H1 (cell line): ENCODE measurements around the gene CD81. TPM values are rescaled to one million over a fixed set of nuclear protein-coding genes. Genes with fewer than 3 reads are reported as not detected.

Experiments
- CTCF ChIA-PET: fragments of 300-600 bp; sonication (Branson Sonifier 250); formaldehyde crosslinking; loops from one replicate; lab custom pipeline; 2021; ENCODE audit not compliant: partially characterized antibody; lab: Charles Lee
- POLR2A ChIA-PET: fragments of 300-600 bp; sonication (Branson Sonifier 250); formaldehyde crosslinking; loops from one replicate; lab custom pipeline; 2021; ENCODE audit warnings: inconsistent platforms; ENCODE audit not compliant: partially characterized antibody; lab: Charles Lee
- DNase-seq, 2 experiments: peaks; one replicate each; pipeline versions ENCODE4 v3.0.0 to v3.0.0-alpha.2; 2010 to 2022; ENCODE audit warnings: low spot score in 2 of 2, low read depth in 1 of 2, mixed read lengths in 1 of 2
- FAIRE-seq: peaks from 2 replicates; lab custom pipeline; 2011; peaks lifted over from hg19 to GRCh38; lab: Jason Lieb, UNC
- H2AFZ ChIP-seq: 2 replicates; pipeline ENCODE4 v1.8.1; 2012; ENCODE audit warnings: low read length, inconsistent platforms
- H2AK5ac ChIP-seq: 2 replicates; pipeline ENCODE4 v1.6.1; 2013; ENCODE audit warnings: low read depth, low read length
- H2BK120ac ChIP-seq: replicated peaks from 2 replicates; pipeline ENCODE3; 2013; ENCODE audit warnings: low read depth, low read length, inconsistent platforms
- H2BK12ac ChIP-seq: 2 replicates; pipeline ENCODE4 v1.6.1; 2013; ENCODE audit warnings: low read depth, low read length
- H2BK15ac ChIP-seq: 2 replicates; pipeline ENCODE4 v1.6.1; 2013; ENCODE audit warnings: low read length
- H2BK20ac ChIP-seq: 2 replicates; pipeline ENCODE4 v1.6.1; 2013; ENCODE audit warnings: low read length
- H2BK5ac ChIP-seq: 2 replicates; pipeline ENCODE4 v1.6.1; 2013; ENCODE audit warnings: low read depth, low read length
- H3K14ac ChIP-seq: 2 replicates; pipeline ENCODE4 v1.6.1; 2013; ENCODE audit warnings: inconsistent platforms; ENCODE audit not compliant: insufficient read length
- H3K18ac ChIP-seq: 2 replicates; pipeline ENCODE4 v1.6.1; 2013; ENCODE audit warnings: low read length; ENCODE audit errors: extremely low read depth
- H3K23ac ChIP-seq: 2 replicates; pipeline ENCODE4 v1.6.1; 2013; ENCODE audit warnings: inconsistent platforms; ENCODE audit not compliant: insufficient read length
- H3K23me2 ChIP-seq: 2 replicates; pipeline ENCODE4 v1.6.1; 2013; ENCODE audit warnings: low read depth, low read length
- H3K27ac ChIP-seq: 2 replicates; pipeline ENCODE4 v1.6.1; 2011; ENCODE audit warnings: low read depth, low read length, inconsistent platforms
- H3K27me3 ChIP-seq, 4 experiments: replicated peaks in 1 of 4; 1 replicate in 1 of 4; 2 replicates in 3 of 4; pipeline versions ENCODE4 v1.6.1 to v1.8.1; 2011 to 2013; ENCODE audit warnings: low read length in 3 of 4, mild to moderate bottlenecking in 3 of 4, inconsistent platforms in 2 of 4, mixed read lengths in 2 of 4, moderate library complexity in 1 of 4; ENCODE audit not compliant: control insufficient read depth in 3 of 4, insufficient read depth in 3 of 4; ENCODE audit errors: extremely low read depth in 1 of 4
- H3K36me3 ChIP-seq, 4 experiments: 2 replicates each; pipeline versions ENCODE4 v1.6.1 to v1.8.1; 2011 to 2013; ENCODE audit warnings: mild to moderate bottlenecking in 4 of 4, low read length in 3 of 4, moderate library complexity in 2 of 4, control low read depth in 1 of 4, inconsistent platforms in 1 of 4; ENCODE audit not compliant: insufficient read depth in 4 of 4, control insufficient read depth in 2 of 4
- H3K4ac ChIP-seq: replicated peaks from 2 replicates; pipeline ENCODE3; 2013; ENCODE audit warnings: low read length, low read depth, mixed read lengths, inconsistent platforms; ENCODE audit not compliant: insufficient read length
- H3K4me1 ChIP-seq, 4 experiments: replicated peaks in 1 of 4; 1 replicate in 1 of 4; 2 replicates in 3 of 4; pipeline versions ENCODE4 v1.6.1 to v1.8.1; 2011 to 2013; ENCODE audit warnings: low read length in 3 of 4, inconsistent platforms in 2 of 4, mixed read lengths in 1 of 4; ENCODE audit not compliant: insufficient read depth in 4 of 4, control insufficient read depth in 3 of 4
- H3K4me2 ChIP-seq, 2 experiments: 2 replicates each; pipeline versions ENCODE4 v1.6.1 to v1.8.1; 2011 to 2013; ENCODE audit warnings: low read depth in 2 of 2, low read length in 2 of 2, control low read depth in 1 of 2, inconsistent platforms in 1 of 2, mild to moderate bottlenecking in 1 of 2; ENCODE audit not compliant: insufficient read depth in 1 of 2
- H3K4me3 ChIP-seq, 4 experiments: fragments of 200-600, 300-600 bp in 1 of 4; sonication (generic), shearing (Covaris generic), sonication (Bioruptor Twin) in 1 of 4; 2 replicates each; pipeline versions ENCODE4 v1.5.1 to v1.8.1; 2011 to 2016; ENCODE audit warnings: low read length in 4 of 4, low read depth in 3 of 4, control low read depth in 2 of 4, inconsistent platforms in 2 of 4, mild to moderate bottlenecking in 2 of 4, mixed read lengths in 1 of 4, moderate library complexity in 1 of 4; ENCODE audit not compliant: insufficient read depth in 2 of 4; ENCODE audit errors: extremely low read depth in 1 of 4
- H3K56ac ChIP-seq: replicated peaks from 2 replicates; pipeline ENCODE3; 2013; ENCODE audit warnings: low read depth, mild to moderate bottlenecking, mixed read lengths, low read length, inconsistent platforms; ENCODE audit not compliant: insufficient read length
- H3K79me1 ChIP-seq: 2 replicates; pipeline ENCODE4 v1.6.1; 2013; ENCODE audit warnings: low read depth, low read length, control low read depth
- H3K79me2 ChIP-seq, 2 experiments: 2 replicates each; pipeline versions ENCODE4 v1.6.1 to v1.8.1; 2012 to 2013; ENCODE audit warnings: low read length in 2 of 2, mild to moderate bottlenecking in 2 of 2, inconsistent platforms in 1 of 2; ENCODE audit not compliant: insufficient read depth in 2 of 2, control insufficient read depth in 1 of 2
- H3K9ac ChIP-seq, 4 experiments: replicated peaks in 1 of 4; 1 replicate in 1 of 4; 2 replicates in 3 of 4; pipeline versions ENCODE4 v1.6.1 to v1.8.1; 2011 to 2013; ENCODE audit warnings: low read depth in 3 of 4, low read length in 3 of 4, control low read depth in 2 of 4, mild to moderate bottlenecking in 2 of 4, moderate library complexity in 2 of 4, inconsistent platforms in 1 of 4; ENCODE audit errors: extremely low read depth in 1 of 4
- H3K9me3 ChIP-seq, 2 experiments: 2 replicates each; pipeline versions ENCODE4 v1.6.1 to v1.8.1; 2012 to 2013; ENCODE audit warnings: mild to moderate bottlenecking in 2 of 2, moderate library complexity in 2 of 2, control low read depth in 1 of 2, inconsistent platforms in 1 of 2, low read depth in 1 of 2, low read length in 1 of 2, mixed read lengths in 1 of 2; ENCODE audit not compliant: insufficient read depth in 2 of 2
- H4K20me1 ChIP-seq, 2 experiments: replicated peaks in 1 of 2; 2 replicates each; pipeline versions ENCODE3 to v1.8.1; 2011 to 2013; ENCODE audit warnings: inconsistent platforms in 2 of 2, low read length in 2 of 2, mild to moderate bottlenecking in 1 of 2; ENCODE audit not compliant: insufficient read depth in 2 of 2, control insufficient read depth in 1 of 2
- H4K5ac ChIP-seq: 2 replicates; pipeline ENCODE4 v1.6.1; 2013; ENCODE audit warnings: low read length, low read depth, mixed read lengths, inconsistent platforms; ENCODE audit not compliant: insufficient read length
- H4K8ac ChIP-seq: 2 replicates; pipeline ENCODE4 v1.8.0; 2013; ENCODE audit warnings: mild to moderate bottlenecking, moderate library complexity, low read length, inconsistent platforms; ENCODE audit not compliant: insufficient read depth; ENCODE audit errors: extremely low read depth
- H4K91ac ChIP-seq: replicated peaks from 2 replicates; pipeline ENCODE3; 2013; ENCODE audit warnings: low read length, mixed read lengths, inconsistent platforms; ENCODE audit not compliant: insufficient read length
- BRCA1 ChIP-seq: IDR thresholded peaks from 2 replicates; pipeline ENCODE4 v1.6.1; 2012; ENCODE audit warnings: low read depth, low read length, improper control_type of control experiment
- CTCF ChIP-seq, 3 experiments: IDR thresholded peaks; 1 replicate in 2 of 3; 2 replicates in 1 of 3; pipeline versions ENCODE4 v1.5.1 to v1.6.1; 2011; ENCODE audit warnings: low read length in 3 of 3, mild to moderate bottlenecking in 3 of 3, inconsistent platforms in 2 of 3, low read depth in 1 of 3, moderate library complexity in 1 of 3; ENCODE audit not compliant: insufficient read depth in 1 of 3; ENCODE audit errors: control extremely low read depth in 1 of 3
- EZH2 ChIP-seq: fragments of 200-600 bp; sonication (generic); IDR thresholded peaks from 2 replicates; pipeline ENCODE4 v1.7.1; 2012; ENCODE audit warnings: low read depth, mild to moderate bottlenecking, moderate library complexity, low read length, inconsistent platforms; ENCODE audit not compliant: severe bottlenecking
- MAFK ChIP-seq: IDR thresholded peaks from 2 replicates; pipeline ENCODE4 v1.6.1; 2012; ENCODE audit warnings: low read depth, mild to moderate bottlenecking, improper control_type of control experiment, low read length
- MAX ChIP-seq: IDR thresholded peaks from 2 replicates; pipeline ENCODE4 v1.6.1; 2012; ENCODE audit warnings: inconsistent platforms
- RNF2 ChIP-seq: fragments of 200-900, 300-1000 bp; sonication (generic); IDR thresholded peaks from 2 replicates; pipeline ENCODE4 v1.7.1; 2016; ENCODE audit warnings: borderline replicate concordance, low read depth, mild to moderate bottlenecking, antibody characterized with exemption, low read length; ENCODE audit not compliant: poor library complexity, severe bottlenecking; ENCODE audit errors: missing control alignments
- WGBS, 2 experiments: shearing (Covaris generic) in 1 of 2; methylation state at CpG; one replicate each; pipeline versions ENCODE4 v1.1.6 to v1.1.7; 2013 to 2015; ENCODE audit warnings: low lambda C conversion rate in 2 of 2, mixed read lengths in 2 of 2, inconsistent platforms in 1 of 2, low coverage in 1 of 2, missing lambda C conversion rate in 1 of 2; ENCODE audit not compliant: insufficient replicate concordance in 2 of 2, insufficient coverage in 1 of 2, insufficient read length in 1 of 2; ENCODE audit errors: extremely low coverage in 1 of 2, missing lambda C conversion rate in 1 of 2; 5-methylcytosine and 5-hydroxymethylcytosine counted together
- polyA plus RNA-seq, 7 experiments: library from polyadenylated mRNA; depleted of rRNA in 3 of 7; stranded (reverse) in 5 of 7; unstranded in 2 of 7; fragments of >200 nt in 5 of 7; fragments of 200-250 nt in 2 of 7; gene quantifications; 1 replicate in 5 of 7; 2 replicates in 1 of 7; 4 replicates in 1 of 7; pipeline versions ENCODE4 v1.2.1 to v1.2.3, GENCODE V29; 2011 to 2013; ENCODE audit warnings: missing spikeins in 2 of 7, mixed read lengths in 2 of 7
- total RNA-seq: library from RNA; stranded (reverse); fragmentation: NEBNext Ultra II Directional; extraction: Animal tissue kit (Norgen Biotek cat#: 25700); gene quantifications from 2 replicates; pipeline ENCODE4 v1.2.1, GENCODE V29; 2021

The CD81 gene
- total and polyA plus RNA-seq, 2 of the 8 experiments (the other 6 are each of a cell fraction or from before 2014, with no cell fraction given) = 238 to 309 TPM

GRCh38 chr11:2413742-2414579, 36.9 kb downstream of the CD81 start:
- Histone ChIP-seq H3K9ac (no peak overlapping the region), H2BK12ac (no peak overlapping the region), H3K18ac (no peak overlapping the region), H3K4me3 (no peak overlapping the region), H2AK5ac (no peak overlapping the region), H3K23ac (no peak overlapping the region), H3K23me2 (no peaks in the 10 kb centered on the region), H3K27me3 (no peaks in the 10 kb centered on the region; a peak in 1 of 7 replicates), H3K14ac (no peak overlapping the region), H2BK120ac (no peak overlapping the region), H3K27ac (no peak overlapping the region), H4K20me1 (no peaks in the 10 kb centered on the region), H3K79me2 (no peaks in the 10 kb centered on the region), H2AFZ (no peak overlapping the region), H2BK20ac (no peak overlapping the region), H3K9me3 (no peaks in the 10 kb centered on the region), H4K91ac (no peak overlapping the region), H3K4me2 (no peak overlapping the region), H3K36me3 (no peaks in the 10 kb centered on the region), H2BK5ac (no peak overlapping the region), H2BK15ac (no peak overlapping the region), H3K79me1 (no peaks in the 10 kb centered on the region), H4K5ac (no peak overlapping the region), H3K4me1 (no peaks in the 10 kb centered on the region), H3K56ac (no peak overlapping the region), H3K4ac (no peak overlapping the region), H4K8ac (peak overlapping the region; percentile 79)
- no peak for DNase-seq
- ChIA-PET CTCF (interaction anchor here (0.6 to 2.6 kb wide), 11 partner anchors 13 to 479 kb away, joined by 3 to 23 read pairs (median 5); partner anchors contain the start of gene TSSC4), POLR2A (interaction anchor here (0.7 to 2.3 kb wide), 3 partner anchors 9 to 13 kb away, joined by 3 to 4 read pairs (median 4); partner anchors contain the start of gene TSSC4)
- TF ChIP-seq MAFK = no peak
- no peak for TF ChIP-seq BRCA1
- peak; percentile 33; the same call in 1 of the 2 replicates for TF ChIP-seq MAX
- TF ChIP-seq CTCF (IDR thresholded peaks at IDR 0.05; ENCODE audit: control extremely low read depth in 1 of 3, insufficient read depth in 1 of 3, low read depth in 1 of 3, low read length in 3 of 3) = 0 out of 4 replicates have a peak, but pooled peaks of 1 of the 3 experiments have one; percentile 4
- no peak for TF ChIP-seq EZH2
- no peak for TF ChIP-seq RNF2
- no peak for FAIRE-seq
- WGBS, 2 experiments = 98% methylated on average over 7 of the region's 43 CpGs; no CpG with 5 or more reads in 1 of the 2 experiments
